DOHH2 (cell line): ENCODE measurements around the gene TTC28.
"Not testable (repeated sequence)": the region's sequence is repeated elsewhere in the genome, so short reads cannot be mapped to it uniquely, and the experiment has no call there.

Source experiments
- H3F3A ChIP-seq: fragments of 200-600 bp; sonication (generic), shearing (Covaris generic); 2 replicates; pipeline ENCODE4 v1.6.0; 2016; ENCODE audit warnings: antibody characterized with exemption, mild to moderate bottlenecking; ENCODE audit not compliant: control insufficient read depth, insufficient read depth
- H3K27ac ChIP-seq: fragments of 200-600 bp; sonication (generic); 2 replicates; pipeline ENCODE4 v1.5.1; 2014; ENCODE audit warnings: low read depth, mild to moderate bottlenecking, low read length, moderate library complexity
- H3K27me3 ChIP-seq: fragments of 200-600 bp; sonication (generic); 2 replicates; pipeline ENCODE4 v1.6.1; 2014; ENCODE audit warnings: mild to moderate bottlenecking, low read length, mixed read lengths; ENCODE audit not compliant: control insufficient read depth
- H3K36me3 ChIP-seq: fragments of 200-600 bp; sonication (generic); 2 replicates; pipeline ENCODE4 v1.6.1; 2014; ENCODE audit warnings: mild to moderate bottlenecking, low read length, moderate library complexity, mixed read lengths; ENCODE audit not compliant: control insufficient read depth
- H3K4me1 ChIP-seq: fragments of 200-600 bp; sonication (generic); 2 replicates; pipeline ENCODE4 v1.6.1; 2014; ENCODE audit warnings: mild to moderate bottlenecking, low read length, mixed read lengths; ENCODE audit not compliant: control insufficient read depth
- H3K4me2 ChIP-seq: fragments of 200-600 bp; sonication (generic); 2 replicates; pipeline ENCODE4 v1.6.0; 2014; ENCODE audit warnings: mild to moderate bottlenecking, low read length, moderate library complexity
- H3K4me3 ChIP-seq: fragments of 200-600 bp; sonication (generic); 2 replicates; pipeline ENCODE4 v1.5.1; 2014; ENCODE audit warnings: mild to moderate bottlenecking, low read length, mixed read lengths
- H3K79me2 ChIP-seq: fragments of 200-600 bp; sonication (generic); 2 replicates; pipeline ENCODE4 v1.6.1; 2014; ENCODE audit warnings: mild to moderate bottlenecking, low read length, mixed read lengths; ENCODE audit not compliant: control insufficient read depth
- H3K9me2 ChIP-seq: fragments of 200-600 bp; sonication (generic); replicated peaks from 2 replicates; pipeline ENCODE4 v1.6.1; 2014; ENCODE audit warnings: mild to moderate bottlenecking, low read length, mixed read lengths; ENCODE audit not compliant: control insufficient read depth
- H3K9me3 ChIP-seq: fragments of 200-600 bp; sonication (generic); 2 replicates; pipeline ENCODE4 v1.6.1; 2014; ENCODE audit warnings: antibody characterized with exemption, low read length, mixed read lengths; ENCODE audit not compliant: control insufficient read depth, insufficient read depth
- H4K20me1 ChIP-seq: fragments of 200-600 bp; sonication (generic); 2 replicates; pipeline ENCODE4 v1.6.0; 2014; ENCODE audit warnings: low read depth, mild to moderate bottlenecking, antibody characterized with exemption, low read length, moderate library complexity; ENCODE audit not compliant: control insufficient read depth, insufficient read depth
- CTCF ChIP-seq: fragments of 200-600 bp; sonication (generic); IDR thresholded peaks from one replicate; pipeline ENCODE4 v1.5.1; 2014; ENCODE audit warnings: antibody characterized with exemption, mild to moderate bottlenecking, low read depth, low read length; ENCODE audit not compliant: poor library complexity, severe bottlenecking
- EZH2phosphoT487 ChIP-seq: fragments of 200-600 bp; sonication (generic); IDR thresholded peaks from 2 replicates; pipeline ENCODE4 v1.6.1; 2017; ENCODE audit warnings: borderline replicate concordance, mild to moderate bottlenecking, antibody characterized with exemption, low read length, moderate library complexity, mixed read lengths

Gene TTC28

DNA sequence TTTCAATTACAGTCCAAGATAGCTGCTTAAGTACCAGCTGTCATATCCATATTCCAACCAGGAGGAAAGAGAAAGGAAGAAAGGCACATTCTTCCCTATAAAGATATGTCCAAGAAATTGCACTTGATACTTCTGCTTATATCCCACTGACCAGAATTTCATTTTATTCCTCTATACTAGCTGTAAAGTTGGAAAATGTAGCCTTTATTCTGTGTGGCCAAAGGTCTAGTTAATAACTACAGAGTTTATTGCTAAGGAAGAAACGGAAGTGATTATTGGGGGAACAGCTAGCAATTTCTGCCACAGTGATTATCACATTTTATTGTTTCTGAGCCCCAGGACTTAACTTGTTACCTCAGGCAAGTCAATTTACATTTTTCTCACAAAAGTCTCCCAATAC is 213.8 kb downstream of the TTC28 start:
- H3K27me3 ChIP-seq = no peaks in the 10 kb centered on the region

DNA sequence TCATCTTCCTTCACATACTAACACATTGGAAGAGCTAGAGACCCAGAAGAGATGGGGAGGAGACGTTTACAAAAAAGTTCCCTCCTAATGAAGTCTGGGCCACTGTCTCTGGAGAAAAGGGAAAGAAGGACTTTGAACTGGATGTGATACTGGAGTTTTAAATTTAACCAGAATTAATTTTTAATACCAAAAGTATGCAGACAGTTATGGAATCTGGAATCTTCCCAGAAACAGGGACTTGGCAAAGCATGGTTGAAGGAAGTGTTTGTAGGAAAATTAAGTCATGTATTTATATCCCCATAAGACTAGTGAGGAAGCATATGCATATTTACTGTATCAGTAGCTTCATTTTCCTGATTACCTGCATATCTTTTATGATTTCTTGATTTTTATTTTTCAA is 215.5 kb downstream of the TTC28 start:
- Histone ChIP-seq H3F3A (no peaks in the 10 kb centered on the region), H3K79me2 (no peaks in the 10 kb centered on the region), H3K27ac (no peak overlapping the region), H3K4me2 (no peak overlapping the region), H3K4me3 (no peak overlapping the region), H4K20me1 (no peaks in the 10 kb centered on the region), H3K9me2 (no peaks in the 10 kb centered on the region), H3K9me3 (no peaks in the 10 kb centered on the region), H3K4me1 (no peaks in the 10 kb centered on the region), H3K36me3 (no peaks in the 10 kb centered on the region), H3K27me3 (no peaks in the 10 kb centered on the region)
- TF ChIP-seq CTCF = no peak
- TF ChIP-seq EZH2phosphoT487 = no peak

More for the DNA sequence above, 213.8 kb downstream of the TTC28 start:
- H3K9me3 ChIP-seq = no peaks in the 10 kb centered on the region
- H3K36me3 ChIP-seq = no peaks in the 10 kb centered on the region
- H3K4me1 ChIP-seq = no peaks in the 10 kb centered on the region
- H3F3A ChIP-seq = no peaks in the 10 kb centered on the region
- no peaks in the 10 kb centered on the region for H4K20me1 ChIP-seq
- no peak overlapping the region for H3K4me2 ChIP-seq
- TF ChIP-seq CTCF = no peak
- no peak for TF ChIP-seq EZH2phosphoT487
- no peak overlapping the region for H3K27ac ChIP-seq
- H3K9me2 ChIP-seq = no peaks in the 10 kb centered on the region
- H3K79me2 ChIP-seq = no peaks in the 10 kb centered on the region
- H3K4me3 ChIP-seq = no peak overlapping the region

GRCh38 chr22:28463408-28463807 is 216.2 kb downstream of the TTC28 start:
- not testable (repeated sequence) for H3K4me1 ChIP-seq, H3K27me3 ChIP-seq, H4K20me1 ChIP-seq, H3K79me2 ChIP-seq, H3F3A ChIP-seq, H3K36me3 ChIP-seq, H3K27ac ChIP-seq, H3K9me3 ChIP-seq, H3K4me3 ChIP-seq, H3K9me2 ChIP-seq, H3K4me2 ChIP-seq

DNA sequence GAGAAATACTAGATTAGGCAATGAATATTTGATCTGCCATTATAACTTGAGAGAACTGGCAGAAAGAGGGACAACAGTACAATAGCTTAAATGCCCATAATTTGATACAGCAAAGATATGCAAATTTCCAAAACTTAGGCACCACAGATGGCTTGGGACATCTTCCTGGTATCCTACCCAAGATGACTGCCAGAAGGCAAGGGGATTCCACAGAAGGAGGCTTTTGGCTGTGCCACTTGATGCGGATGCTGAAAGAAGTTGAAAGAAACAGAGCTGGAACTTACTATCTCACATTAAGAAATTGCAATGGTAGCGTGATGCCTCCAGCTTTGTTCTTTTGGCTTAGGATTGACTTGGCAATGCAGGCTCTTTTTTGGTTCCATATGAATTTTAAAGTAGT is 216.7 kb downstream of the TTC28 start:
- H3K27ac ChIP-seq = no peak overlapping the region
- no peaks in the 10 kb centered on the region for H3K79me2 ChIP-seq
- no peaks in the 10 kb centered on the region for H3K27me3 ChIP-seq
- H4K20me1 ChIP-seq = no peaks in the 10 kb centered on the region
- H3F3A ChIP-seq = no peaks in the 10 kb centered on the region
- H3K4me3 ChIP-seq = no peak overlapping the region
- no peaks in the 10 kb centered on the region for H3K36me3 ChIP-seq
- H3K4me2 ChIP-seq = no peak overlapping the region
- H3K4me1 ChIP-seq = no peaks in the 10 kb centered on the region
- TF ChIP-seq CTCF (no peak), EZH2phosphoT487 (no peak)
- no peaks in the 10 kb centered on the region for H3K9me3 ChIP-seq
- H3K9me2 ChIP-seq = no peaks in the 10 kb centered on the region
